ENCODE results near the gene DEXI.
A peak's percentile ranks its signal among the peaks of the same experiment; 100 is the strongest.
"Not testable (repeated sequence)": the region's sequence is repeated elsewhere in the genome, so short reads cannot be mapped to it uniquely, and the experiment has no call there.

Gene DEXI

DNA sequence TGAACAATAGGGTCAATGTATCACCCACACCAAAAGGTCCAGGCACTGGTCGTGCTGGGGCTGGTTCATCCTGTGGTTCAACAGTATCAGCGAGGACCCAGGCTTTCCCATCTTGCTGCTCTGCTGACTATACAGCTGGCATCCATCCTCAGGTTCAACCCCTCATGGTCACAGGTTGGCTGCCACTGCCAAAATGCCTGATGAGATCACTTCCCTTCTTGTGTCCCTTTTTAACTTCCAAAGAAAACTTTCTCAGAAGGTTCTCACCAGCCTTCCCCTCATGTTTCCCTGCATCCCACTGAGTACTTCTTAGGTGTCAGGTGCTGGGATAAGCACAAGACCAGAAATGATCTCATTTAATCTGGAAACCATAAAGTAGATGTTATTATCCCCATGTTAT is 27.8 kb upstream of the DEXI start:
- no peak for DNase-seq (ENCODE audit: extremely low read depth in 1 of 2, low read depth in 1 of 2)

DNA sequence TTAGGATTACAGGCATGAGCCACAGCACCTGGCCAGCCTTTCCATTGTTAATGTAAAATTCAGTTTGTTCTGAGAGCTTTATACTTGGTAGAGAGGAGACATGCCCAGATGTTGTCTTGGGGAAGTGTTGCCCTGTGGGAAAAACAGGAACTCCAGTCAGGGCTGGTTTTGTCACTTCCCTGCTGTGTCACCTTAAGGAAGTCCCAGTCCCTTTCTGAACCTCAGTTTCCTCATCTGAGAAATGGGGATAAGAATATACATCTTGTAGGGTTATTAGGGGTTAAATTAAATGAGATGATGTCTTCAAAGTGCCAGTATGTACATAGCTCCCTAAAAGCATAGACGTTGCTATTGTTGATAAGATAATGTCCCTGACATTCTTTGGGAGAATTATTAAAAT is 27.3 kb upstream of the DEXI start:
- DNase-seq (ENCODE audit: extremely low read depth in 1 of 2, low read depth in 1 of 2): no peak

DNA sequence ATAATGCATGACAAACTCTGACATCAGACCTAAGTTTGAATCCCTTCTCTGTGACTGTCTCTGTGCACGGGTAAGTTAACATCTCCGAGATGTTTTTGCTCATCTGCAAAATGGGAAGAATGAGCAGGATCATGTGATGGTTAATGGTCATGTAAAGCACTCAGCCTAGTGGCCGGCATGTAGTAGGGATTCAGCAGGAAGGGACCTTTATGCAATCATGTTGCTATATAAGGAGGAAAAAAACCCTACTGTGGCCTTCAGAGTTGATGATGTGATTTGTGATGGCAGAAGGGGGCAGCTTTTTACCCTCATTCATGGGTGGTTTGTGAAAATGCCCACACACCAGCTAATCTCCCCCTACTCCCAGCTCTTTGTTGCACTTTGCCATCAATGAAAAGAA is 26.2 kb upstream of the DEXI start:
- no peak for DNase-seq (ENCODE audit: extremely low read depth in 1 of 2, low read depth in 1 of 2)

DNA sequence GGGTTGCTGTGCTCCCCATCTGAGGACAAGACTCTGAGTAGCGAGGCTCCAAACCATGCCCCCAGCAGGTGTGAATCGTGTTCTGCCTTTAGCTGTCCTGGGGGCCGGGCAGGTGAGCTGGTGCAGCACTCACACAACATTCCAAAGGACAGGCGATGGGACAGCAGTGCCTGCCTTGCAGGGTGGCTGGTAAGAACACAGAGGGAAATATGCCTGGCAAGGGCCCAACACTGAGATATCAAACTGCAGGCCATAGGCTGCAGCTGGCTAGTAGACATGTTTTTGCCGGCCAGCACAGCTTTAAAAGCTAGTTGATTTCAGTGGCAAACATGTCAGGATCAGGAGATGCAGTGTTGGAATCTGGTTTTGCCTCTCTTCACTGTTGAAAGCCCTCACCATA is 25.7 kb upstream of the DEXI start:
- DNase-seq (ENCODE audit: extremely low read depth in 1 of 2, low read depth in 1 of 2): no peak

DNA sequence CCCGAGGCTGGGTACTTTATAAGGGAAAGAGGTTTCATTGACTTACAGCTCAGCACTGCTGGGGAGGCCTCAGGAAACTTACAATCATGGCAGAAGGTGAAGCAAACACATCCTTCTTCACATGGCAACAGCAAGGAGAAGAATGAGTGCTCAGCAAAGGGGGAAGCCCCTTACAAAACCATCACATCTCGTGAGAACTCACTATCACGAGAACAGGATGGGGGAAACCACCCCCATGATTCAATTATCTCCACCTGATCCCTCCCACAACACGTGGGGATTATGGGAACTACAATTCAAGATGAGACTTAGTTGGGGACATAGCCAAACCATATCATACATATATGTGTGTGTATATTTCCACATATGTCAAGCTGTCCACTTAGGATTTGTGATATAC is 24.3 kb upstream of the DEXI start:
- not testable (repeated sequence) for DNase-seq (ENCODE audit: extremely low read depth in 1 of 2, low read depth in 1 of 2)

DNA sequence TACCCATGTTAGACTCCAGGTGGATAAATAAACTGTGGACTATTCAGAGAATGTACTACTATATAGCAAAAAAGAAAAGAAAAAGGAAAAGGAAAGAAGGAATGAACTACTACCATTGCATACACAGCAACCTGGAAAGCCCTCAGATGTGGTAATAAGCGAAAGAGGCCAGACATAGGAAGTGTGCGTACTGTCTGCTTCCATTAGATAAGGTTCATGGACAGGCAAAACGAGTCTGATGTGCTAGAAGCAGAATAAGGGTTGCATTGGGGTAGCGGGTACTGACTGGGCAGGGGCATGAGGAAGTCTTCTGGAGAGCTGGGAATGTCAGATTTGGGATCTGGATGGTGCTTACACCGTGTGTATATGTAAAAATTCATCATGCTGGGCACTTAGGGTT is 23.9 kb upstream of the DEXI start:
- DNase-seq (ENCODE audit: extremely low read depth in 1 of 2, low read depth in 1 of 2): no peak

DNA sequence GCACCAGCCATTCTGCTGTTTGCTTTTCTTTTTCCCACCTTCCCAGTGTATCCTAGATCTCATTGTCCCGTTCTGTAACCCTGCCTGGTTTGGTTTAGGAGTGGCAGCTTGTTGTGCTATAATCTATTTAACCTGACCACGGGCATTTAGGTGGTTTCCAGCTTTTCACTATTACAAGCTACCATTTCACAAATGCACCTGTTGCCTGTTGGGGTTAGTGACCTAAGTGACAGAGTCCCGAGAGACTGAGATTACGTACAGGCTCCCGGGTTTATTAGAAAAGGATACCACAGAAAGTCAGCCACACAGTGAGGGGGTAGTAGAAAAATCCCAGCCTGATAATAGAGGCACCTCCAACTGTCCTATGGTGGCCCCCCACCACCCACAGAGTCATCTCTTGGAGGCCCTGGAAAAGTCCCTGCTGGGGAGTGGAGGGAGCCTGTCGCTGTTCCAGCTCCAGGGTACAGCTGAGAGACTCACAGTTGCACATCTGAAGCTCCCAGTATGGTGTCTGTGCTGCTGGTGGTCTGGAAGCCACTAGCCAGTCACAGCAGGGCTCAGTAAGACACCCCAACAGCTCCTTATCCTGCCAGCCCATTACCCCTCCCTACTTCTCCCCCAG is 23.3 kb upstream of the DEXI start:
- peak in 1 of 2 donors; percentile 61 for DNase-seq (ENCODE audit: extremely low read depth in 1 of 2, low read depth in 1 of 2)

DNA sequence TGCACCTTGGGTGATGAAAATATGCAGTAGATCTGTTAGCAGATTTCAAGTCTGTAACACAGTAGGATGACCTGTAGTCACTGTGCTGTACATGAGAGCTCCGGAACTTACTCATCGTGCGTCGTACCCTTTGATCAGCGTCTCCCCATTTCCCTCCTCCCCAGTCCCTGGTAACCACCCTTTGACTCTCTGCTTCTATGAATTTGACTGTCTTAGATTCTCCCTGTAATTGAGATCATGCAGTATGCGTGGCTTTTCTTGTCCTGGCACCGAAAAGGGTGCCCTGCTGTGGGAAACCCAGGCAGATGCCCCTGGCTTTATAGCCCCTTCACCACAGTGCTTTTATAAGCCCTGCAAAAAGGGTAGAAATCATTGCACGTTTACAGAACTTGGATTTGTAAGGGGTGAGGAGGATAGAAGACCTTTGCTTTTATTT is 22.6 kb upstream of the DEXI start:
- peak in 1 of 2 donors; percentile 71 for DNase-seq (ENCODE audit: extremely low read depth in 1 of 2, low read depth in 1 of 2)

DNA sequence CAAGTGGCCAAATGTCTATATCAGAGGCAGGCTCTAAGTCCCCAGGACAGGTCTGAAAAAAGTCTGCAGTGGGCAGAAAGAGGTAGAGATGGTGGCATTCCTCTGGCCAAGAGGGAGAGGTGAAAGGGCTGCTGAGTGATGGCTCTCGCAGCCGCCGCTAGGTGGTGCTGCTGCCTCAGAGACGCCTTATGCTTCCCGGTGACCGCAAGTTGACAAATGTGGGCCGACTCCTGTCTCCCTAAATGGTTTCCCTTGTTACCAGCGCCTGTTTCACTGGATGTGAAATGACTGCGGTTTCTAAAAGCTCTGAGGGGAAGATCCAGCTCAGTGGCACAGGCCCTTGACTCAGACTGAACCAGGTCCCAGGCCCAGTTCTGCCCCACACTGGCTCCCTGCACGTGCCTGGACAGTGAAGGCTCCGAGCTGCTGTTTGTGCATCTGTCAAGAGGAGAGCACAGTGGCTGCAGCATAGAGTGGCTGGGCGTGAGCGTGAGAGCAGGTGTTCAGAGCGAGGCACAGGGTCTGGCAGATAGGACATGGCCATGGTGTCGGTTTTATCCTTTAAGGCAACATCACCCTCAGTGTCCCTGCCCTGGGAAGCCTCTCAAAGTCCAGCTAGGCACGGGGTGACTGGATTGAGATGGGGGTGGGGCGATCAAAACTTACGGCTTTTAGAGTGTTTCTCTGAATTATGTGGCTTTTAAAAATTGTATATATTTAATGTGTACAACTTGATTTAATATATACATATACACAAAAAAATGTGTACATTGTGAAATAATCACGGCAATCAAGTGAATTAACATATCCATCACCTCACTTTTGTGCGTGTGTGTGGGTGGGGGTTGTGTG is 22.0 kb upstream of the DEXI start:
- peak; percentile 69 to 78 for DNase-seq (ENCODE audit: extremely low read depth in 1 of 2, low read depth in 1 of 2)

DNA sequence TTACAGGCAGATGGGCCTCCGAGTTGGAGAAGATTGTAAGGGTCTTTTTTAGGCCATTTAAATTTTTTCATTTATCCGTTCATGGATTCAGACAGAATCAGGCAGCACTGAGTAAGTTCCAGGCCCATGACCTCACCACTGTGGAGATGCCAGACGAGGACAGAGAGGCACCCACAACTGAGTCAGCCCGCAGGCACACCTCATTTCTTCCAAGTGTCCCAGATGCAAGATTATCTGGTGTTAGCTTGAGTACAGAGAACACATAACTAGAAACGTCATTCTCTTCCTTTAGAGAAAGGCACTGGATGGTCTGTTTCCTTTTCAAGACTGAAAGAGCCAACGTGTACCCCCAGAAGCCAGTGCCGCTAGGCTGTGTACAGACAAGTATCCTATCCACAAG is 19.0 kb upstream of the DEXI start:
- DNase-seq (ENCODE audit: extremely low read depth in 1 of 2, low read depth in 1 of 2): peak in 1 of 2 donors; percentile 68

DNA sequence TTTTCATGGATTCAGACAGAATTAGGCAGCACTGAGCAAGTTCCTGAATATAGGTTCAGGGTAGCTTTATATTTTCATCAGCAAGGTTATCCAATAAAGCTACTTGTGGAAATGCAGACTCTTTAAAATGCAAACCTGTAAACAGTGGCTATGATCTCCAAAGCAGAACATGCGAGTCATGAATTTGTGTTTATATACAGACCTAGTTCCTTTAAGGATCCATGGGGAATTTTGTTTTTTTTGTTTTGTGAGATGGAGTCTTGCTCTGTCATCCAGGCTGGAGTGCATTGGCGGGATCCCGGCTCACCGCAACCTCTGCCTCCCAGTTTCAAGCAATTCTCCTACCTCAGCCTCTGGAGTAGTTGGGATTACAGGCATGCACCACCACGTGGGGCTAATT is 16.9 kb upstream of the DEXI start:
- no peak for DNase-seq (ENCODE audit: extremely low read depth in 1 of 2, low read depth in 1 of 2)

DNA sequence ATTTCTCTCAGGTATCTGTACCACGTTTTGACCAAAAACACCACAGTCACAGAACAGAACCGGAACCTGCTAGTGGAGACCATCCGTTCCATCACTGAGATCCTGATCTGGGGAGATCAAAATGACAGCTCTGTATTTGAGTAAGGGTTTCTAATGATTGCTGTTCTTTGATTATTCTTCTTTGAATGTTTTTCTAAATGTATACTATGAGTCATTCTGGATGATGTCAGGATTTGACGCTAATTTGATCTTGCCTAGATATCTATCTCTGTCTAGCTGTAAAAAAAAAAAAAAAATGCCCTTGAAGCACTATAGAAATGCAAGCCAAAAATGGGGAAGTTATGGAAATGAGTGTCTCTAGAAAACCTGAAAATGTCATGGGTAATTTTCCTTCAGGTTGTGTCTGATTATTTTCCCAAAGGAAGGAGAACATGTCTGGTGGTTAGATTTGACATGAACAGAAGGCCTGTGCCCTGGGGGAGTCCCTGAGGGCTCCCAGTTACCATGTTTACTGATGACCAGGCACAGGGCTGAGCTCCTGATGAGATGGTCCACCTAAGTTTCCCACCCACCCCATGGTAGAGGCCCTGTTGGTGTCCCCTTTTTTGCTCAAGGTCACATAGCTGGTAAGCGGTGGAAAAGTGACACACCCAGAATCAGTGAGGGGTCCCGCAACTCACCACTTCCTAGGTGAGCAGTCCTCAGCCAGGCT is 15.7 kb upstream of the DEXI start:
- no peak for DNase-seq (ENCODE audit: extremely low read depth in 1 of 2, low read depth in 1 of 2)

DNA sequence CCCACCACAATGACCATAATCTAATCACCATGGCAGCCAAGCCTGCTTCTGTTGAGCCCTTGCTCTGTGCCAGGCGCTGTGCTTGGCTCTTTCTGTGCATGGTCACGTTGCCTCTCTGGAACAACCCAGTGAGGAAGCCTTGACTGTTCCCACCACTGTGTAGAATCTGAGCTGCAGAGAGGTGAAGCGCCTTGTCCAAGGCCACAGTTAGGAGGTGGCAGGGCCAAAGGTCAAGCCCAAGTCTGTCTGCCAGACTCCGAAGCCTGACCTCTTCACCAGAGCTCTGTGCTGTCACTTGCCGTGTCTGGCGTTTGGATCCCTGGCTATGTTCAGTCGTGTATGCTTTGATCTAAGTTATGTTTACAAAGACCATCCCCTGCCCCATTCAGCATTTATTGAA is 12.6 kb upstream of the DEXI start:
- no peak for DNase-seq (ENCODE audit: extremely low read depth in 1 of 2, low read depth in 1 of 2)

DNA sequence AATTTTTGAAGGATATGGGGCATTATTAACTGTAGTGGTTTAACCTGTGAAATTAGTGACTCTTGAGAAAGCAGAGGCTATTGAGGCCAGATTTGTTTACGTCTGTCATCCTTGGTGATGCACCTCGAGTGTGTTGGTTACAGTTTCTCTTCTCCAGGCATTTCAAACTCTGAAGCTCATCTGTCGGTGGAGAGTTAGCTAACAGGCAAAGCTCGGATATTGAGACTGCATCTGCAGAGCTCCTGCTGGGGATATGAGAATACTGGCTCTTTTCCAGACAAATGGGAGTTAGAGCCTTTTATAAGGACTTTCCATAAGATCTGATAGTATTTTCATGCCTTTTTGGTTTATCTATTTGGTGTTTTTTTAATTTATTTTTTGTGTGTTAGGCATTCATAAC is 8.8 kb upstream of the DEXI start:
- no peak for DNase-seq (ENCODE audit: extremely low read depth in 1 of 2, low read depth in 1 of 2)

DNA sequence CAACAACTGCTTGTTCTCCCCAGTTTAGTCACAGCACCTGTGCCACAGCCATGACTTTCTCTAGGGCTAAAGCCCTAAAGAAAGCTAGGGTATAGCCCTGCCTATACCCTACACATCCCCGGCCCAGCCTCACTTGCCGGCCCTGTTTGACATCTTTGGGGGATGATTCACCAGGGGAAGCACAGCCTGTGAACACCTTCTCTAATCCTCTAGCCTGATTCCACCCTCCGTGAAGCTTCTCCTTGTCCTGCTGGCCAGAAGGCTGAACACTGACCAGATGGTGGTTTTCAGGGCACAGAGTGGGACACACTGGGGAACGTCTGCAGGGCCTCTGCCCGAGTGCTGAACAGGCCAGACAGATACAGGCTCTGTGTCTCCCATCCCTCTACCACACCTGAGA is 8.1 kb upstream of the DEXI start:
- DNase-seq (ENCODE audit: extremely low read depth in 1 of 2, low read depth in 1 of 2): no peak

DNA sequence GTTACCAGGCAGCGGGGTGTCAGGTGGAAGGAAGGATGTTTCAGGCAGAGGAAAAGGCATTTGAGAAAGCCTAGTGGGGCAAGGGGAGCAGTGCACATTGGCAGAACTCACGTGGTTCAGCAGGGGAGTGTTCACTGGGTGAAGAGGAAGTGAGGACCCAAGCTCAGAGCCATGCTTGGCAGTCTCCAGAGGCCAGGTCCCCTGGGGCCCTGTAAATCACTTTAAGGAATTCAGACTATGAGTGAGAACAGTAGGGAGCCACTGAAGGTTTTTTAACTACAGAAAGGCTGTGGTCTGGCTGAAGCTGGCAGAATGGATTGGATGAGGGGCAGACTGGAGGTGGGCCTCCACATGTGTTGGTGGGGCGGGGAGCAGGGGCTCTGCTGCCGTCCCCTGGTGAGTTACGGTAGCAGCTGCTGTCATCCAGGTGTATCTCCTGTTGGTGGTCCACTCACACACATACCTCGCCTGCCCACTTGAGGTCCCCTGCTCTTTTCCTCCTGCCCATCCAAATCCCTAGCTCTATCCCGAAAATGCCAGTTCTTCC is 7.2 kb upstream of the DEXI start:
- no peak for DNase-seq (ENCODE audit: extremely low read depth in 1 of 2, low read depth in 1 of 2)

DNA sequence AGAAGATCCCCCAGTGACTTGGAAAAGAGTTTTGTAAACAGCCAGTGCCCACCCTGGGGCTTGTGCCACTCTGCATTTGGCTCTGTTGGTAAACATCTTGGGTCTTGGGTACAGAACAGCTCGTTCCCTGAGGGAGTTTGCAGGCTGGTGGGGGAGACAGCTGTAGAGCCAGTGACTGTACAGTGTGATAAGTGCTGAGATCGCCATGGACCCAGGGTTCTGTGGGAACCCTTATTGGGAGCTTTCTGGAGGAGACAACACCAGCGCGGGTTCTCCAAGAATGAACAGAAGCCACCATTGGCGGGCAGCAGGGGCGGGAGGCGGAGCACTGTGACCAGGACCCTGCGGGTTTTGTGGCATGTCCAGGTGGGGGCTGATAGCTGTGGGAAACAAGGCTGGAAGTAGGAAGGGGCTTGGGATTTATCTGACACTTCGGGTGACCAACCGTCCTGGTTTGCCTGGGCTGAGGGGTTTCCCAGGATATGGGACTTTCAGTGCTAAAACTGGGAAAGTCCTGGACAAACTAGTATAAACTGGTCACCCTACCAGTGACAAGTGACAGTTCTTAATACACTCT is 5.0 kb upstream of the DEXI start:
- DNase-seq (ENCODE audit: extremely low read depth in 1 of 2, low read depth in 1 of 2): no peak

DNA sequence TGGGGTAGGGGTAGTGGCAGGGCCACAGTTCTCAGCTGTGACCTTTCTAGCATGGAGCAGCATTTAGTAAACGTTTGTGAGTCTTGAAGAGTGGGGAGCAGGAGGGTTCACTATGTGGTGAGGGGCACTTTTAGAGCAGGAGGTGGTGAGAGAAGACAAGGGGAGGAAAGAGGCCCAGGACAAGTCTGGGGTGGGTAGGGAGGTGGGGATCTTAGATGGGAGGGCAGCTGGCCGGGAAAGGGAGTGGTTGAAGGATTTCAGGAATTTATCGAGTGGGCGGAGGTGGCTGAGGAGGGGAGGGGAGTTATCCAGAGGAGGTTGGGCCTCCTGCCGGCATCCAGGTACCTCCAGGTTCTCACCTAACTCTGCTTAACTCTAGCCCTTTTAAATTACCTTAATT is 4.0 kb upstream of the DEXI start:
- no peak for DNase-seq (ENCODE audit: extremely low read depth in 1 of 2, low read depth in 1 of 2)

DNA sequence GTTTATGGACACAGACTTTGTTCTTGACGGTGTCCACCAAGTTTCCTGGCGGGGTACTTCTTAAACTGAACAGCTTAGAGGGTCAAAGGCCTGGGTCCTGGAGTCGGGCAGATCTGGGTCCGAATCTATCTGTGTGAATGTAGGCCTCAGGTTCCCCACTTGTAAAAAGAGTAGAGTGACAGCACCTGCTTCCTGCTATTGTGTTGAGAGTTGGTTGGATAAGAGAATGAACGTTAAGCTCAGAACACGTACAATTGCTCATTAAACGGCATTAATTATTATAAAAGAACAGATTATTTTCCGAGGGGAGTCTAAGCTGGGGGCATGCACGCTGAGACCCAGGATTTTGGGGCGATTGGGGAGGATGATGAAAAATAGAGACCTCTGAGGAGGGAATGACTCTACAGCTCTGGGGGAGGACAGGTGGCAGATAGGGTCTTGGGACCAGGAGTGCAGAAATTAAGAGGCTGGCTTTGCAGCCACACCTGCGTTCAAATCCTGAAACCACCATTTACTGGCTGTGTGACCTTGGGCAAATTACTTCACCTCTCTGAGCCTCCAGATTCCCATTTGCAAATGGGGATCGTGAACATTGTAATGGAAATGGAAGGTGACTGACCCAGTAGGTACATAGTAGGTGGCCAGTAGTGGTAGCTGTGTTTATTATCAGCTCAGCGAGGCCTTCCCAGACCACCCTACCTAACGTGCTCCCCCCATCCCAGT is 3.0 kb upstream of the DEXI start:
- no peak for DNase-seq (ENCODE audit: extremely low read depth in 1 of 2, low read depth in 1 of 2)

DNA sequence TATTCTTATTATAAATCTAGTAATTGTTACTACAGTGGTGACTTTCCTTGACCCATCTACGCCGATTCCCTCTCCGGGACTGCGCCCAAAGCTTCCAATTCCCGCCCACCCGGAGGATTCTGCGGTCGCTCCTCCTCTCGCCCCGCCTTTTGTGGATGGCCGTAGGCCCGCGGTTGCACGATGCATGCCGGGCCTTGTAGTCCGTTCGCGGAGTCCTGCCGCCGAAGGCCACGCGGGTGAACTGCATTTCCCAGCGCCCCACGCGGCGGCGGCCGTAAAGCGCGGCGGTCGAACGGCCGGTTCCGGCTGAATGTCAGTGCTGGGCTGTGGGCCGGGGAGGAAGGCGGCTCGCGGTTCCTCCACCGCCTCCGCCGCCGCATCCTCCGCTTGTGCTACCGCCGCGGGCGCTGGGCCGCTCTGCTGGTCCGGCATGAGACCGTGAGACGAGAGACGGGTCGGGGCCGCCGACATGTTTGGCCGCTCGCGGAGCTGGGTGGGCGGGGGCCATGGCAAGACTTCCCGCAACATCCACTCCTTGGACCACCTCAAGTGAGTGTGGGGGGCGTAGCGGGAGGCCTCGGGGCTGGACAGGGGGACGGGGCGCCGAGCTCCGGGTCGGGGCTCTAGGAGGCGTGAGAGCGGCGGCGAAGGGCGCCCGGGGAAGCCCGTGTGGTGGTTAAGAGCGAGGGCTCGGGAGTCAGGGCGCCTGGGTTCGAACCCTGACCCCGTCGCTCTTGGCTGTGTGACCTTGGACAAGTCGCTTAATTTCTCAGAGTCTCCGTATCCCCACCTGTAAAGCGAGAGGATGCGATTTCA is 2.2 kb upstream of the DEXI start, which contains the start of gene CLEC16A:
CLEC16A (plus strand) TSS at position 316 of the 816 bp plus-strand sequence; CDS start at position 470, 154 bp downstream.
- peak; percentile 93 for DNase-seq (ENCODE audit: extremely low read depth in 1 of 2, low read depth in 1 of 2)

Data from stimulated activated CD8-positive, alpha-beta memory T cell treated with anti-CD3 and anti-CD28 coated beads, Interleukin-7, amount 100 ng/mL, for 48 hours (primary cell).